ENCODE results near the gene TNPO1. TPM values are rescaled to one million over a fixed set of nuclear protein-coding genes. Genes with fewer than 3 reads are reported as not detected.
A peak's percentile ranks its signal among the peaks of the same experiment; 100 is the strongest.

TNPO1 gene
- total and polyA plus RNA-seq, 9 of the 15 experiments (the other 6 are each of a cell fraction or from before 2014, with no cell fraction given), result 20.8 to 176 (median 97.9) TPM

GRCh38 chr5:72889324-72889723, 72.9 kb downstream of the TNPO1 start:
- POLR2A ChIA-PET, result interaction anchor here (1.2 kb wide), 1 partner anchor 21 kb away, joined by 3 read pairs; no protein-coding TSS in a partner anchor

More at GRCh38 chr5:72889324-72889723, 72.9 kb downstream of the TNPO1 start:
- Histone ChIP-seq H3K4me3 (no peak overlapping the region), H2AFZ (ENCODE audit: low read depth, low read length) (no peak overlapping the region), H3K27me3 (ENCODE audit: control insufficient read depth in 2 of 2, insufficient read depth in 2 of 2, low read length in 2 of 2) (no peaks in the 10 kb centered on the region), H3K4me2 (ENCODE audit: insufficient read depth, low read length) (no peak overlapping the region), H3K9me1 (ENCODE audit: control insufficient read depth, insufficient read depth, low read length) (no peaks in the 10 kb centered on the region), H3K36me3 (ENCODE audit: control insufficient read depth, insufficient read depth, low read length) (peaks cover 100% of the 10 kb centered on the region), H4K20me1 (replicated peaks; ENCODE audit: control insufficient read depth, insufficient read depth, low read length) (0 out of 2 replicates have a peak, but pooled peaks cover 3% of the 10 kb centered on the region), H3K9ac (ENCODE audit: insufficient read depth in 1 of 2, low read depth in 2 of 2, low read length in 2 of 2) (no peak overlapping the region), H3K9me3 (replicated peaks; ENCODE audit: control insufficient read depth, insufficient read depth, low read depth, low read length) (no peaks in the 10 kb centered on the region), H3K4me1 (replicated peaks in 1 of 2; ENCODE audit: control insufficient read depth in 2 of 2, insufficient read depth in 2 of 2, low read length in 2 of 2) (no peaks in the 10 kb centered on the region), H3K79me2 (ENCODE audit: control insufficient read depth, insufficient read depth, low read length) (peaks cover 3% of the 10 kb centered on the region; the same call in 1 of the 3 replicates), H3K27ac (ENCODE audit: extremely low read depth, low read depth, low read length) (no peak overlapping the region)
- no TSS peak for BruUV-seq (replicated peaks)
- no peak for TF ChIP-seq RBM15 (IDR thresholded peaks at IDR 0.05; ENCODE audit: insufficient read depth, low read length)
- peak; percentile 33; the same call in 1 of the 2 replicates for TF ChIP-seq MAFF (IDR thresholded peaks at IDR 0.05; ENCODE audit: low read length)
- no peak for TF ChIP-seq ZNF146 (CRISPR knock-in tag; IDR thresholded peaks at IDR 0.05; ENCODE audit: unreplicated experiment)
- TF ChIP-seq ZNF316 (IDR thresholded peaks at IDR 0.05), result peak; percentile 74
- TF ChIP-seq MAFK (IDR thresholded peaks at IDR 0.05; ENCODE audit: low read length), result 0 out of 2 replicates have a peak, but pooled peaks have one; percentile 4
- TF ChIP-seq NFATC3 (IDR thresholded peaks at IDR 0.05), result no peak
- TF ChIP-seq ZNF778 (CRISPR knock-in tag; IDR thresholded peaks at IDR 0.05), result no peak
- TF ChIP-seq, protein P1, sequence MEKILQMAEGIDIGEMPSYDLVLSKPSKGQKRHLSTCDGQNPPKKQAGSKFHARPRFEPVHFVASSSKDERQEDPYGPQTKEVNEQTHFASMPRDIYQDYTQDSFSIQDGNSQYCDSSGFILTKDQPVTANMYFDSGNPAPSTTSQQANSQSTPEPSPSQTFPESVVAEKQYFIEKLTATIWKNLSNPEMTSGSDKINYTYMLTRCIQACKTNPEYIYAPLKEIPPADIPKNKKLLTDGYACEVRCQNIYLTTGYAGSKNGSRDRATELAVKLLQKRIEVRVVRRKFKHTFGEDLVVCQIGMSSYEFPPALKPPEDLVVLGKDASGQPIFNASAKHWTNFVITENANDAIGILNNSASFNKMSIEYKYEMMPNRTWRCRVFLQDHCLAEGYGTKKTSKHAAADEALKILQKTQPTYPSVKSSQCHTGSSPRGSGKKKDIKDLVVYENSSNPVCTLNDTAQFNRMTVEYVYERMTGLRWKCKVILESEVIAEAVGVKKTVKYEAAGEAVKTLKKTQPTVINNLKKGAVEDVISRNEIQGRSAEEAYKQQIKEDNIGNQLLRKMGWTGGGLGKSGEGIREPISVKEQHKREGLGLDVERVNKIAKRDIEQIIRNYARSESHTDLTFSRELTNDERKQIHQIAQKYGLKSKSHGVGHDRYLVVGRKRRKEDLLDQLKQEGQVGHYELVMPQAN (IDR thresholded peaks at IDR 0.05; ENCODE audit: borderline replicate concordance), result no peak
- TF ChIP-seq GTF2A2 (tag; IDR thresholded peaks at IDR 0.05), result no peak
- TF ChIP-seq C11orf30 (IDR thresholded peaks at IDR 0.05; ENCODE audit: low read depth), result peak; percentile 41; the same call in 1 of the 2 replicates
- TF ChIP-seq PREB (CRISPR knock-in tag; IDR thresholded peaks at IDR 0.05), result no peak
- intact Hi-C loops (cut with micrococcal nuclease) (no loop called here), in situ Hi-C loops (cut with MboI) (no loop called here)
- ATAC-seq (no peak), DNase-seq (ENCODE audit: extremely low read depth in 1 of 4, low spot score in 3 of 4) (no peak), FAIRE-seq (no peak)
- CTCF ChIA-PET (ENCODE audit: low intra/inter-chr PET ratio), result interaction anchor here (0.7 kb wide), 1 partner anchor 73 kb away, joined by 5 read pairs; the partner anchor contains the start of gene TNPO1
- 92% methylated on average over 5 of the region's 5 CpGs for WGBS (ENCODE audit: insufficient coverage, low coverage, missing lambda C conversion rate)
